Measurements from ENCODE around the gene PITX2.
A peak's percentile ranks its signal among the peaks of the same experiment; 100 is the strongest.

Gene PITX2

DNA sequence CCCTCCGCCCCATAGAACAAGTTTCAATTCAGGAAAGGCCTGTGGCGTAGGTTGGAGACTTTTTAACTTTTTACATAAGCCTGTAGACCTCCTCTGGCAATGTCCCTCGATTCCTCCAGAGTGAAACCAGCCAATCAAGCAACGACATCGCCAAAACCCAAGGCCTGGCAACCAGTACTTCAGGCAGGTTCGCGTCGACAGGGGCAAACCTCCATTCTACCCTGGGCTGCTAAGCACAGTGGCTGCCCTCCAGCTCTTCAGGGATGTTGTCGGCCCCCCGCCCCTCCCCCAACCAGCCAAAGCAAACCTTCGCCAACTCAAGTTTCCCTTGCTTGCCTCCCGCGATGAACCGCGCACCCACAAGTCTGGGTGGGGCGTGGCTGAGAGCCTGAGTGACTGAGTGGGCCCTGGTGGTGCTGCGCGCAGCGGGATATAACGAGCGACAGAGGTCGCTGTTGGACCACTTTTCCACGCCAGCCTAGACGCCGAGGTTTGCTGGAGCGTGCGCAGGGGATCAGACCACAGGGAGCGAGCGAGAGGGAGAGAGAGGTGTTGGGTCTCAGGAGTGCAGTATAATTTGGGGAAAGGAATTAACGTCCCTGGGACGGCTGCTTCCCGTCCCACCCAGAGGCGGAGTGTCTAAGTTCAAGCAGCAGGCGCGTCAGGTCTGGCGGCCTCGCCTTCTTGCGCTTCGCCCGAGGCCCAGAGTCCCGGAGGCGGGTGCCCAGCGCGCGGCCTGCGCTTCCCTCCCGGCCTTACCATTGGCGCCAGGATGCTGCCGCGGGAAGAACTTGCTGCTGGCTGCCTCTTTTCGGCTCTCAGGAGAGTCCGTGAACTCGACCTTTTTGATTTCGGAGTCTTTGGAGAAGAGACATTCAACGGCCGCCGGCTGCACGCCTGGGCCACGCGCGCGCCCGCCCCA is 9.0 kb upstream of the PITX2 start:
- TF ChIP-seq RAD21 (IDR thresholded peaks at IDR 0.05; ENCODE audit: low read depth) = peak; percentile 95
- TF ChIP-seq, protein P1, sequence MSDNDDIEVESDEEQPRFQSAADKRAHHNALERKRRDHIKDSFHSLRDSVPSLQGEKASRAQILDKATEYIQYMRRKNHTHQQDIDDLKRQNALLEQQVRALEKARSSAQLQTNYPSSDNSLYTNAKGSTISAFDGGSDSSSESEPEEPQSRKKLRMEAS (IDR thresholded peaks at IDR 0.05) = peak; percentile 82
- peak; percentile 26; the same call in 1 of the 2 replicates for TF ChIP-seq NFIC (IDR thresholded peaks at IDR 0.05)
- TF ChIP-seq EP300 (IDR thresholded peaks at IDR 0.05; ENCODE audit: borderline replicate concordance) = no peak
- TF ChIP-seq TCF12 (IDR thresholded peaks at IDR 0.05; ENCODE audit: low read depth) = no peak

DNA sequence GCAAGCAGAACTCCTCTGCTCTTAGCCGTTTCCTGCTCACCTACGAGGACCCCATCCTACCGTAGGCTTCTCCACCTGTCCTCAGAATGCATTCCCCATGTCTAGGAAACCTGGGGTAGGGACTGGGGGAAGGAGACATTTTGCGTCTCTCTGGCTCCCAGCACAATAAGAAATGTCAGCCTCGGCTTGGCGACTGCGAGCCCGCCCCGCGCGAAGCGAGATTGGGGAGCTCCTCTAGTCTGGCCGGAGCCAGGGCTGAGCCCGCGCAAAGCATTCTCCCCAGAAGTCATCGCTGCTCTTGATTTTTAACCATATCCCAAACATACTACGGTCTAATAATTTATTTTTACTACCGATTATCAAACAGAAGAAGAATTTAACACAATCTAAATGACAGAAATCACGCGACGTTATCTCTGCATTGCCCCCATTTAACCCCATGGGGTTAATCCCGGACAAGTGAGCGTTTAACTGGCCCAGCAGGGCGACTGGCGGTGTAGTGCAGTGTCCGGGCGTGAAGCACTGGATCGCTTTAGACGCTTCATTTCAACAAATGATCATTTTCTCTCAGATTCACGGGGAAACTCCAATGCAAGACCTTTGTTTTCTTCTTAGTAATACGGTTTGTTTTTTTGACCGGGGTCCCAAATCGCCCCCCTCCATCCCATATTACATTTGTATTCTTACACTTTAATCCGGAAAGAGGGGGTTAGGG is 8.0 kb upstream of the PITX2 start:
- no peak for TF ChIP-seq EP300 (IDR thresholded peaks at IDR 0.05; ENCODE audit: borderline replicate concordance)
- no peak for TF ChIP-seq RAD21 (IDR thresholded peaks at IDR 0.05; ENCODE audit: low read depth)
- TF ChIP-seq CREB1 (IDR thresholded peaks at IDR 0.05; ENCODE audit: low read depth) = no peak
- TF ChIP-seq, protein P2, sequence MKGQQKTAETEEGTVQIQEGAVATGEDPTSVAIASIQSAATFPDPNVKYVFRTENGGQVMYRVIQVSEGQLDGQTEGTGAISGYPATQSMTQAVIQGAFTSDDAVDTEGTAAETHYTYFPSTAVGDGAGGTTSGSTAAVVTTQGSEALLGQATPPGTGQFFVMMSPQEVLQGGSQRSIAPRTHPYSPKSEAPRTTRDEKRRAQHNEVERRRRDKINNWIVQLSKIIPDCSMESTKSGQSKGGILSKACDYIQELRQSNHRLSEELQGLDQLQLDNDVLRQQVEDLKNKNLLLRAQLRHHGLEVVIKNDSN (IDR thresholded peaks at IDR 0.05) = no peak
- no peak for TF ChIP-seq ZBTB7A (IDR thresholded peaks at IDR 0.05; ENCODE audit: low read depth)
- no peak for TF ChIP-seq FOXM1 (IDR thresholded peaks at IDR 0.05; ENCODE audit: borderline replicate concordance, low read depth)
- no peak for TF ChIP-seq CEBPB (IDR thresholded peaks at IDR 0.05)

DNA sequence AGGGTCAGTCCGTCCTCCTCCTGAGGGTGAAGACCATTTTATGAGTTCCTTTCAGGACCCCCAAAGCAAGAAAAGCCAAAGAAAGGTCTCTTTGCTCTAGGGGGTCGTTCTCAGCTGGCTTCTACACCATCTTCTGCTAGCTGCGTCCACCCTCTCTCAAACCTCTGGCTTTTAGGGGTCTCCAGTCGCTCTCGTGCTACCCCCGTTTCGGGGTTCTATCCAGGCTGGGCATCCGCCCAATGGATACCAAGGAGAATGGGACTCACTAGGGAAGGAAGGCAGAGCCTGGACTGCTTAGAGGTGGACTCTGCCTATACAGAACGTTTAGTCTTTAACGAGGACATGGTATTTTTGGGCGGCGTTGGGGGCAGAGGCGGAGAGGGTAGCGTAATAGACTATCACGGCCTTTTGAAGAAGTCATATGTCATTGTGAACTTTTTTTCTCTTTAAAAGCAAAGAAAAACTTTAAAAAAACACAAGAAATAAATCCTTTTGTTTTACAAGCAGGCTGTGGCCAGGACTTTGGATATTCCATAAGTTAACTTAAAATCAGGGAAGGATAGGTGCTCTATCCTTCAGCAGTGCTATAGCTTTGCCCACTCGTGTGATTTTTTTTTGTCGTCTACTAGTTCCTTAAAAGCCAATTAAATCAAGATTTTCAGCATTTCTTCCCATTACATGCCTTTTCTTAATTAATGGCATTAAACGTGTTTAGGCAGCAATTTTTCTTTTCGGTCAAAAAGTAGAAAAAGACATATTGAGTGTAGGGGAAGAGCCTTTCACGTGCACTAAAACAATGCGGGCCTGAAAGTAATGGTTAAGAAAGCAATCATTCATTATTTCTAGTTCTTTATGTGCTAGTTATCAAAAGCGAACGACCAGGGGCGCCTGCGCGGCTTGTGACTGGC is 7.2 kb upstream of the PITX2 start:
- TF ChIP-seq, protein P1 (IDR thresholded peaks at IDR 0.05) = no peak
- TF ChIP-seq EGR1 (IDR thresholded peaks at IDR 0.05) (no peak), CREB1 (IDR thresholded peaks at IDR 0.05; ENCODE audit: low read depth) (no peak)

DNA sequence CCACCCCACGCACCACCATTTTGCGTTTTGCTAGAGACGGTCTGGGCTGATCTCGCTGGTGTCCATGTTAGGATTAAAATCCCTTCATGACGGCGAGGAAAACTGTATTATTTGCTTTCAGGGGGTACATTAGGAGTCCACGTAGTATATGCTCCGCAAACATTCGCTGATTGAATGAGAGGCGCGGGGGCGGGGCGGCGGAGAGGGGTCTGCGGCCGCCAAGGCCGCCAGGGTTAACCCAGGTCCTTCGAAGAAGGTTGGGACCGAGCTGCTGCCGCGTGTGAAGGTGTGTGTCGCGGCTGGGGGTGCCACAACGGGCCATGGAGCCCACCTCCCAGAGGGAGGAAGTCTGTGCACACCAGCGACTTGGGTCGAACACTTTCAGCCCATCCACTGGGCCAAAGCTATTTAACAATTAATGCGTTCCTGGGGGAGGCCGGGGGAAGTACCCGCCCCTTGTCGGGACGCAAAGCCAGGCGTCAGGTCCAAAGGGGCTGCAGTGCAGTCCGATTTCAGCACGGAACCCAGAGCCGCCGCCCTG is 6.4 kb upstream of the PITX2 start:
- TF ChIP-seq CEBPB (IDR thresholded peaks at IDR 0.05) = no peak
- no peak for TF ChIP-seq TEAD4 (IDR thresholded peaks at IDR 0.05)
- no peak for TF ChIP-seq YY1 (IDR thresholded peaks at IDR 0.05; ENCODE audit: low read depth)
- no peak for TF ChIP-seq FOXM1 (IDR thresholded peaks at IDR 0.05; ENCODE audit: borderline replicate concordance, low read depth)
- TF ChIP-seq EGR1 (IDR thresholded peaks at IDR 0.05) = no peak
- TF ChIP-seq TCF12 (IDR thresholded peaks at IDR 0.05; ENCODE audit: low read depth) = no peak
- TF ChIP-seq CREB1 (IDR thresholded peaks at IDR 0.05; ENCODE audit: low read depth) = no peak
- TF ChIP-seq, protein P1 (IDR thresholded peaks at IDR 0.05) = no peak
- TF ChIP-seq NFIC (IDR thresholded peaks at IDR 0.05) = no peak
- no peak for TF ChIP-seq EP300 (IDR thresholded peaks at IDR 0.05; ENCODE audit: borderline replicate concordance)
- TF ChIP-seq TAF1 (IDR thresholded peaks at IDR 0.05; ENCODE audit: low read depth) = no peak
- TF ChIP-seq, protein P3, sequence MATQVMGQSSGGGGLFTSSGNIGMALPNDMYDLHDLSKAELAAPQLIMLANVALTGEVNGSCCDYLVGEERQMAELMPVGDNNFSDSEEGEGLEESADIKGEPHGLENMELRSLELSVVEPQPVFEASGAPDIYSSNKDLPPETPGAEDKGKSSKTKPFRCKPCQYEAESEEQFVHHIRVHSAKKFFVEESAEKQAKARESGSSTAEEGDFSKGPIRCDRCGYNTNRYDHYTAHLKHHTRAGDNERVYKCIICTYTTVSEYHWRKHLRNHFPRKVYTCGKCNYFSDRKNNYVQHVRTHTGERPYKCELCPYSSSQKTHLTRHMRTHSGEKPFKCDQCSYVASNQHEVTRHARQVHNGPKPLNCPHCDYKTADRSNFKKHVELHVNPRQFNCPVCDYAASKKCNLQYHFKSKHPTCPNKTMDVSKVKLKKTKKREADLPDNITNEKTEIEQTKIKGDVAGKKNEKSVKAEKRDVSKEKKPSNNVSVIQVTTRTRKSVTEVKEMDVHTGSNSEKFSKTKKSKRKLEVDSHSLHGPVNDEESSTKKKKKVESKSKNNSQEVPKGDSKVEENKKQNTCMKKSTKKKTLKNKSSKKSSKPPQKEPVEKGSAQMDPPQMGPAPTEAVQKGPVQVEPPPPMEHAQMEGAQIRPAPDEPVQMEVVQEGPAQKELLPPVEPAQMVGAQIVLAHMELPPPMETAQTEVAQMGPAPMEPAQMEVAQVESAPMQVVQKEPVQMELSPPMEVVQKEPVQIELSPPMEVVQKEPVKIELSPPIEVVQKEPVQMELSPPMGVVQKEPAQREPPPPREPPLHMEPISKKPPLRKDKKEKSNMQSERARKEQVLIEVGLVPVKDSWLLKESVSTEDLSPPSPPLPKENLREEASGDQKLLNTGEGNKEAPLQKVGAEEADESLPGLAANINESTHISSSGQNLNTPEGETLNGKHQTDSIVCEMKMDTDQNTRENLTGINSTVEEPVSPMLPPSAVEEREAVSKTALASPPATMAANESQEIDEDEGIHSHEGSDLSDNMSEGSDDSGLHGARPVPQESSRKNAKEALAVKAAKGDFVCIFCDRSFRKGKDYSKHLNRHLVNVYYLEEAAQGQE (IDR thresholded peaks at IDR 0.05; ENCODE audit: low read depth) = no peak
- no peak for TF ChIP-seq RAD21 (IDR thresholded peaks at IDR 0.05; ENCODE audit: low read depth)
- TF ChIP-seq ZBTB7A (IDR thresholded peaks at IDR 0.05; ENCODE audit: low read depth) = no peak
- TF ChIP-seq, protein P2 (IDR thresholded peaks at IDR 0.05) = no peak

DNA sequence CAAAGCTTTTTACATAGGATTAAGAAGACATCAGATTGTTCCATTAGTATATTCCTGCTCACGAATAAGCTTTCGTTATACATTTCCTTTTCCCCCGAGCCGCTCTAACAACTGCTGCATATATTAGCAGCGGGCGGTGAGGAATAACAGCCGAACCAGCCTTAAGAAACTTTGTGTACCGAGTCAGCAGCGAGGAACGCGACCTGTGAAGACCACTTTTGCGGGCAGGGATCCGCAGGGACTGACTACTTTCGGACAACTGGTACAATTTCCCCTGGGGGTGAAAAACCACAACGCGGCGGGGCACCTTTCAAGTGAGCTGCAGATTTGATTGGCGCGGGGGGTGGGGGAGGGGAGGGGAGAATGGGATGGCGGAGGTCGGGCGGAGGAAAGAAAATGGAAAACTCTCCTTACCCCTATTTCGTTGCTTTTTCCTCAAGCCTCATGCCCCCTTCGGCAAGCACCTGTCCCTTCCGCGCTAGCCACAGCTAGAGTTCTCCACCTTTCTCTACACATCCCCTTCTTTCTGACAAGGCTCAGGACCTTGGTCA is 5.9 kb upstream of the PITX2 start:
- TF ChIP-seq, protein P2 (IDR thresholded peaks at IDR 0.05) = no peak
- TF ChIP-seq CEBPB (IDR thresholded peaks at IDR 0.05) (no peak), CREB1 (IDR thresholded peaks at IDR 0.05; ENCODE audit: low read depth) (no peak), ZBTB7A (IDR thresholded peaks at IDR 0.05; ENCODE audit: low read depth) (no peak), YY1 (IDR thresholded peaks at IDR 0.05; ENCODE audit: low read depth) (no peak), TAF1 (IDR thresholded peaks at IDR 0.05; ENCODE audit: low read depth) (no peak), EP300 (IDR thresholded peaks at IDR 0.05; ENCODE audit: borderline replicate concordance) (no peak), TEAD4 (IDR thresholded peaks at IDR 0.05) (no peak), TCF12 (IDR thresholded peaks at IDR 0.05; ENCODE audit: low read depth) (no peak), NFIC (IDR thresholded peaks at IDR 0.05) (no peak), FOXM1 (IDR thresholded peaks at IDR 0.05; ENCODE audit: borderline replicate concordance, low read depth) (no peak), RAD21 (IDR thresholded peaks at IDR 0.05; ENCODE audit: low read depth) (no peak)
- TF ChIP-seq, protein P3 (IDR thresholded peaks at IDR 0.05; ENCODE audit: low read depth) = no peak
- TF ChIP-seq, protein P1 (IDR thresholded peaks at IDR 0.05) = no peak

Data from Ishikawa (cell line).